ENCODE measurements around the gene ICOSLG.

- no peak for TF ChIP-seq CTCF (IDR thresholded peaks at IDR 0.05)
- TF ChIP-seq POLR2A (IDR thresholded peaks at IDR 0.05): no peak
- TF ChIP-seq POLR2AphosphoS5 (IDR thresholded peaks at IDR 0.05): no peak
- TF ChIP-seq EP300 (IDR thresholded peaks at IDR 0.05): no peak
Observed at GRCh38 chr21:44271558-44272283, 31.0 kb upstream of the ICOSLG start.

Measured in upper lobe of left lung (tissue), 4 donors.